Subcutaneous abdominal adipose tissue (tissue), 5 donors: ENCODE measurements around the gene OR13J1.

ENCODE experiments used
- H3K27ac ChIP-seq: one replicate; pipeline ENCODE4 v1.7.0; 2013; ENCODE audit warnings: low read depth, mild to moderate bottlenecking, inconsistent platforms, low read length, moderate library complexity
- H3K27me3 ChIP-seq, 5 donors: one replicate each; pipeline ENCODE4 v1.7.0; 2013; ENCODE audit warnings: low read length in 5 of 5, inconsistent platforms in 1 of 5; ENCODE audit not compliant: control insufficient read depth in 5 of 5, insufficient read depth in 4 of 5
- H3K36me3 ChIP-seq, 5 donors: one replicate each; pipeline ENCODE4 v1.7.0; 2013; ENCODE audit warnings: low read length in 5 of 5; ENCODE audit not compliant: control insufficient read depth in 5 of 5, insufficient read depth in 5 of 5
- H3K4me1 ChIP-seq, 5 donors: one replicate each; pipeline ENCODE4 v1.7.0; 2013; ENCODE audit warnings: low read length in 5 of 5, mild to moderate bottlenecking in 3 of 5, moderate library complexity in 1 of 5; ENCODE audit not compliant: control insufficient read depth in 5 of 5, insufficient read depth in 5 of 5
- H3K4me3 ChIP-seq, 5 donors: one replicate each; pipeline ENCODE4 v1.7.0; 2013; ENCODE audit warnings: low read length in 5 of 5, low read depth in 1 of 5
- H3K9ac ChIP-seq, 5 donors: one replicate each; pipeline ENCODE4 v1.7.0; 2013; ENCODE audit warnings: low read length in 5 of 5, mild to moderate bottlenecking in 4 of 5, moderate library complexity in 3 of 5
- H3K9me3 ChIP-seq, 5 donors: one replicate each; pipeline ENCODE4 v1.7.0; 2013; ENCODE audit warnings: low read length in 5 of 5; ENCODE audit not compliant: control insufficient read depth in 5 of 5
- donor health status: healthy.
- donor health status: healthy.
- donor health status: healthy.
- donor health status: healthy.
- donor health status: healthy.

The OR13J1 gene

GRCh38 chr9:35861161-35861897 is 8.9 kb downstream of the OR13J1 start:
- Histone ChIP-seq H3K36me3 (no peaks in the 10 kb centered on the region), H3K27ac (no peak overlapping the region), H3K4me1 (peaks cover 0 to 15% (median 0%) of the 10 kb centered on the region in 5 donors), H3K4me3 (no peak overlapping the region), H3K27me3 (peaks cover 11 to 53% (median 33%) of the 10 kb centered on the region in 5 donors), H3K9me3 (no peaks in the 10 kb centered on the region), H3K9ac (no peak overlapping the region)

- Histone ChIP-seq H3K9ac (no peak overlapping the region), H3K4me1 (peaks cover 0 to 15% (median 0%) of the 10 kb centered on the region in 5 donors), H3K27ac (no peak overlapping the region)
These were observed 10.2 kb downstream of the OR13J1 start for GRCh38 chr9:35859990-35860339.

GRCh38 chr9:35859310-35859989 is 10.8 kb downstream of the OR13J1 start:
- Histone ChIP-seq H3K9ac (no peak overlapping the region), H3K4me1 (peaks cover 0 to 15% (median 0%) of the 10 kb centered on the region in 5 donors), H3K27ac (no peak overlapping the region), H3K9me3 (no peaks in the 10 kb centered on the region), H3K4me3 (no peak overlapping the region), H3K36me3 (no peaks in the 10 kb centered on the region), H3K27me3 (peaks cover 6 to 45% (median 32%) of the 10 kb centered on the region in 5 donors)

More at GRCh38 chr9:35859990-35860339, 10.2 kb downstream of the OR13J1 start:
- Histone ChIP-seq H3K4me3 (no peak overlapping the region), H3K36me3 (no peaks in the 10 kb centered on the region), H3K9me3 (no peaks in the 10 kb centered on the region), H3K27me3 (peaks cover 9 to 50% (median 33%) of the 10 kb centered on the region in 5 donors)

GRCh38 chr9:35858458-35858857 is 11.7 kb downstream of the OR13J1 start:
- Histone ChIP-seq H3K9me3 (no peaks in the 10 kb centered on the region), H3K4me1 (peaks cover 0 to 15% (median 0%) of the 10 kb centered on the region in 5 donors), H3K9ac (no peak overlapping the region), H3K27ac (no peak overlapping the region), H3K4me3 (no peak overlapping the region), H3K27me3 (peaks cover 3 to 35% (median 28%) of the 10 kb centered on the region in 5 donors), H3K36me3 (peaks cover 0 to 4% (median 0%) of the 10 kb centered on the region in 5 donors)

- Histone ChIP-seq H3K4me3 (no peak overlapping the region), H3K27me3 (peaks cover 0 to 32% (median 24%) of the 10 kb centered on the region in 5 donors), H3K9me3 (no peaks in the 10 kb centered on the region), H3K27ac (no peak overlapping the region), H3K4me1 (peaks cover 0 to 15% (median 0%) of the 10 kb centered on the region in 5 donors), H3K36me3 (peaks cover 0 to 10% (median 0%) of the 10 kb centered on the region in 5 donors), H3K9ac (no peak overlapping the region)
These were observed 13.3 kb downstream of the OR13J1 start for GRCh38 chr9:35856882-35857281.

- Histone ChIP-seq H3K27me3 (peaks cover 0 to 27% (median 21%) of the 10 kb centered on the region in 5 donors), H3K4me1 (peaks cover 0 to 15% (median 0%) of the 10 kb centered on the region in 5 donors), H3K9ac (no peak overlapping the region), H3K9me3 (no peaks in the 10 kb centered on the region), H3K4me3 (no peak overlapping the region), H3K27ac (no peak overlapping the region), H3K36me3 (peaks cover 0 to 10% (median 0%) of the 10 kb centered on the region in 5 donors)
These were observed 14.0 kb downstream of the OR13J1 start for GRCh38 chr9:35856206-35856605.

GRCh38 chr9:35854091-35854762 is 16.0 kb downstream of the OR13J1 start:
- Histone ChIP-seq H3K9me3 (no peaks in the 10 kb centered on the region), H3K27ac (no peak overlapping the region), H3K9ac (no peak overlapping the region), H3K36me3 (peaks cover 0 to 10% (median 2%) of the 10 kb centered on the region in 5 donors), H3K27me3 (peaks cover 0 to 17% (median 14%) of the 10 kb centered on the region in 5 donors), H3K4me3 (no peak overlapping the region), H3K4me1 (peaks cover 0 to 8% (median 0%) of the 10 kb centered on the region in 5 donors)

GRCh38 chr9:35852876-35853865 is 17.0 kb downstream of the OR13J1 start:
- Histone ChIP-seq H3K27ac (no peak overlapping the region), H3K9ac (no peak overlapping the region), H3K9me3 (no peaks in the 10 kb centered on the region), H3K4me1 (no peaks in the 10 kb centered on the region), H3K4me3 (no peak overlapping the region), H3K36me3 (peaks cover 0 to 15% (median 5%) of the 10 kb centered on the region in 5 donors), H3K27me3 (peaks cover 0 to 19% (median 12%) of the 10 kb centered on the region in 5 donors)

- H3K27me3 ChIP-seq, result peaks cover 0 to 20% (median 12%) of the 10 kb centered on the region in 5 donors
- peaks cover 3 to 18% (median 6%) of the 10 kb centered on the region in 5 donors for H3K36me3 ChIP-seq
- H3K9ac ChIP-seq, result no peak overlapping the region
- H3K9me3 ChIP-seq, result no peaks in the 10 kb centered on the region
- H3K4me1 ChIP-seq, result no peaks in the 10 kb centered on the region
- H3K27ac ChIP-seq, result no peak overlapping the region
- no peak overlapping the region for H3K4me3 ChIP-seq
These were observed 17.9 kb downstream of the OR13J1 start for GRCh38 chr9:35852267-35852815.
